IPS DF 6.9 (cell line): ENCODE measurements around the gene CNGA1.

Experiments used
- DNase-seq: peaks from one replicate; pipeline ENCODE4 v3.0.0-alpha.2; 2013; ENCODE audit warnings: low read depth, low spot score
- H3K27ac ChIP-seq: one replicate; pipeline ENCODE4 v1.5.1; 2013; ENCODE audit warnings: low read length, control low read depth
- H3K27me3 ChIP-seq: 2 replicates; pipeline ENCODE4 v1.6.1; 2013; ENCODE audit warnings: mild to moderate bottlenecking, low read length; ENCODE audit not compliant: control insufficient read depth, insufficient read depth
- H3K36me3 ChIP-seq: 2 replicates; pipeline ENCODE4 v1.6.1; 2013; ENCODE audit warnings: low read length; ENCODE audit not compliant: control insufficient read depth, insufficient read depth
- H3K4me1 ChIP-seq: 2 replicates; pipeline ENCODE4 v1.6.1; 2013; ENCODE audit warnings: low read length; ENCODE audit not compliant: control insufficient read depth, insufficient read depth
- H3K4me3 ChIP-seq: 2 replicates; pipeline ENCODE4 v1.5.1; 2013; ENCODE audit warnings: mild to moderate bottlenecking, low read length
- H3K9me3 ChIP-seq: 2 replicates; pipeline ENCODE4 v1.6.1; 2013; ENCODE audit warnings: low read length, inconsistent platforms; ENCODE audit not compliant: control insufficient read depth, insufficient read depth
- WGBS: extraction: QIAGEN DNeasy Blood & Tissue Kit; methylation state at CpG from one replicate; pipeline ENCODE4 v1.1.7; 2013; ENCODE audit warnings: mixed read lengths, missing lambda C conversion rate; ENCODE audit not compliant: insufficient read length, insufficient coverage; 5-methylcytosine and 5-hydroxymethylcytosine counted together

CNGA1 gene

DNA sequence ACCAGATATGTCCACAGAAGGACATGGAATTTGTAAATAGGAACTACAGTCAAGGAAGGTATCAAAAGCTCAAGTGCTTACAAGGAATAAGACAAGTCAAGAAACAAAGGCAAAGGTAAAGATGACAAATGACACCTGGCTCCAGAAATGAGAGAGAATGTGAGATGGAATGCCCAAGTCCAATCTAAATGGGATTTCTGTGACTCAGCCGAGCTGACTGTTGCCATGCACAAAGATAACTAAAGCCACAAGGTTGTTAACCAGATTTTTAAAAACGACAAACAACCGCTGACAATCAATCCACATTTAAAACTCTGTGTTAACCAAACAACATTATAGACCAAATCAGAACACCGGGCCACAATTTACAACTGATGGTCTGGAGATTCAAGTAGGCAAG is 103.2 kb downstream of the CNGA1 start:
- Histone ChIP-seq H3K9me3 (no peaks in the 10 kb centered on the region), H3K4me1 (no peaks in the 10 kb centered on the region), H3K36me3 (no peaks in the 10 kb centered on the region), H3K4me3 (peak overlapping the region; percentile 83; the same call in 1 of the 2 replicates), H3K27ac (no peak overlapping the region), H3K27me3 (no peaks in the 10 kb centered on the region)
- no peak for DNase-seq
- no CpG with 5 or more reads among the region's 4 CpGs for WGBS

DNA sequence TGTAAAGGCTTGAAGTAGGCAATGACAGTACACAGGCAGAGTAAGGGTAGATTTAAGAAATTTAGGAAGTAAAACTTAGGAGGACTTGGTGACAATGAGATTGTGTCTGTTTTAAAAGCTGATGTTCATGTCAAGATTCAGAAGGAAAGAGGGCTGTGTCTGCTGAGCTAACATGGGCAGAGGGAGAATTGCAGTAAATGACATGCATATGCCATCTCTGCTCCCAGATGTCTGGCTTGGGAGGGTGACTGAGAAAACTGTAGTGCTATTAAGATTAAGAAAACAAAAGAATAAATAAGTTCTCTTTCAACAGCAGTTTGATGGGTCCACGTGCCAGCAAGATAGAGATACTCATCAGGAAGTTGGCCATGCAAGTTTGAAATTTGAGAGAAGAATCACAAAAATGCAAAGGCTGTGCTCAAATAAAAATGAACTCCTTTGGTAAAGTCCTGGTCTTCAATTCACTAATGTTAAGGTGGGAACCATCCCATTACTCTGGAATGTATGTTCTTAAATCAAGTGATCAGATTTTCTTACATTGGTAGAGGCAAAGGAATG is 109.3 kb downstream of the CNGA1 start:
- Histone ChIP-seq H3K36me3 (no peaks in the 10 kb centered on the region; the same call in 1 of the 2 replicates), H3K27me3 (no peaks in the 10 kb centered on the region), H3K27ac (no peak overlapping the region), H3K9me3 (no peaks in the 10 kb centered on the region), H3K4me3 (no peak overlapping the region), H3K4me1 (no peaks in the 10 kb centered on the region)
- no peak for DNase-seq
- no CpG with 5 or more reads among the region's 1 CpG for WGBS

DNA sequence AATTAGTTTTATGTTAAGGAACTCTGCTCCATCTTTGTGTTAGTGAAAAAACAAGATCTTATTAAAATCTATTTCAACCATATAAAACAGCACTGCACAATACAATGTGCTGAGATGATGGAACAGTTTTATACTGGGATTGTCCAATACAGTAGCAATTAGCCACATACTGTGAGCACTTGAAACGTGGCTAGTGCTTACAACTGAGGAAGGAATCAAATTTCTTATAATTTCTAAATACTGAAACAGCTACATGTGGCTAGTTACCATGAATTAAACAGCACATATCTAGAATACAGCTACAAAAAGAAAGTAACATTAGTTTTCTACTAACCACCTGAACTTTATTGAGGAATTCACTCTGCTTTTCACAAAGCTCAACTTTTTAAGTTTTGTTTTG is 116.8 kb downstream of the CNGA1 start:
- Histone ChIP-seq H3K27me3 (no peaks in the 10 kb centered on the region), H3K4me3 (no peak overlapping the region), H3K27ac (no peak overlapping the region), H3K9me3 (no peaks in the 10 kb centered on the region), H3K36me3 (peaks cover 8% of the 10 kb centered on the region; the same call in 1 of the 2 replicates), H3K4me1 (no peaks in the 10 kb centered on the region)
- no peak for DNase-seq
- WGBS = no CpG with 5 or more reads among the region's 1 CpG

DNA sequence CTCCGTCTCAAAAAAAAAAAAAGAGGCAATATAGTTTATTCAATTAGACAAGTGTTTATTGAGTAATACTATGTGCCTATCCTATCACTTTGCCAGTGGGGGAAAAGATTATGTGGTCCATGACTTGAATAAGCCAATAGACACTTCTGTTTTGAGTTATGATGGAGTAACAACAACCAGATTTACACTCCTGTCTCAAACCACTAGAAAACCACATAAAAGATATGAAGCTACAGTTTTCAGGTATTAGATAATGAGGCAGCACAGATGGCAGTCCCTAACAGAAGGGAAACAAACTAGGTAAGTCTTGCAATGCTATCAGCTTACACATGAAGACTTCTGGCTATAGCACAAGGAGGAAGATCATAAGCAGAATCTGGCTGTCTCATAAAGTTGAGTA is 124.6 kb downstream of the CNGA1 start:
- H3K27ac ChIP-seq = no peak overlapping the region
- H3K4me3 ChIP-seq = no peak overlapping the region
- DNase-seq = no peak
- peaks cover 8% of the 10 kb centered on the region; the same call in 1 of the 2 replicates for H3K36me3 ChIP-seq
- H3K4me1 ChIP-seq = no peaks in the 10 kb centered on the region
- no peaks in the 10 kb centered on the region for H3K9me3 ChIP-seq
- WGBS = no CpG with 5 or more reads among the region's 1 CpG
- no peaks in the 10 kb centered on the region for H3K27me3 ChIP-seq
